HEK293 (cell line): ENCODE results near the gene TCTN2.

Experiments
- CTCF ChIA-PET: fragments of 350-600 bp; formaldehyde crosslinking; extraction: SDS; loops from one replicate; lab custom pipeline; 2021; ENCODE audit warnings: antibody characterized with exemption; lab: Yijun Ruan, JAX
- POLR2A ChIA-PET: fragments of 300-600 bp; formaldehyde crosslinking; extraction: SDS; loops from one replicate; lab custom pipeline; 2020; ENCODE audit warnings: antibody characterized with exemption, inconsistent platforms; lab: Yijun Ruan, JAX
- H3K27ac ChIP-seq: fragments of 200-500 bp; sonication (Bioruptor generic); 2 replicates; pipeline ENCODE4 v1.5.1; 2014; ENCODE audit warnings: low read depth, low read length, control low read depth, inconsistent platforms; ENCODE audit errors: extremely low read depth
- H3K36me3 ChIP-seq, 2 experiments: fragments of 200-500 bp in 1 of 2; sonication (Bioruptor generic) in 1 of 2; 1 replicate in 1 of 2; 2 replicates in 1 of 2; pipeline ENCODE4 v1.5.1; 2014 to 2017; ENCODE audit warnings: inconsistent platforms in 2 of 2, low read length in 2 of 2; ENCODE audit not compliant: control insufficient read depth in 2 of 2, insufficient read depth in 1 of 2
- H3K4me1 ChIP-seq: fragments of 200-500 bp; sonication (Bioruptor generic); 2 replicates; pipeline ENCODE4 v1.5.1; 2014; ENCODE audit warnings: mild to moderate bottlenecking, low read length, inconsistent platforms; ENCODE audit not compliant: control insufficient read depth, insufficient read depth
- H3K4me3 ChIP-seq: 2 replicates; pipeline ENCODE4 v1.5.1; 2011; ENCODE audit warnings: low read depth, mild to moderate bottlenecking, control low read depth, low read length, moderate library complexity
- H3K9me3 ChIP-seq: fragments of 200-500 bp; sonication (Bioruptor generic); 2 replicates; pipeline ENCODE4 v1.5.1; 2014; ENCODE audit warnings: low read depth, low read length, inconsistent platforms; ENCODE audit not compliant: control insufficient read depth, insufficient read depth
- ZFP69B ChIP-seq: fragments of 450-650 bp; formaldehyde crosslinking; IDR thresholded peaks from 2 replicates; pipeline ENCODE4 v1.5.1; 2016; ENCODE audit warnings: missing biosample characterization, missing genetic modification characterization
- ZNF18 ChIP-seq: fragments of 450-650 bp; formaldehyde crosslinking; IDR thresholded peaks from 2 replicates; pipeline ENCODE4 v1.5.1; 2016; ENCODE audit warnings: missing biosample characterization, missing genetic modification characterization
- ZNF354C ChIP-seq: fragments of 450-650 bp; formaldehyde crosslinking; IDR thresholded peaks from 2 replicates; pipeline ENCODE4 v1.5.1; 2016; ENCODE audit warnings: missing biosample characterization, missing genetic modification characterization, low read depth, borderline replicate concordance
- ZNF600 ChIP-seq: fragments of 450-650 bp; formaldehyde crosslinking; IDR thresholded peaks from 2 replicates; pipeline ENCODE4 v1.5.1; 2016; ENCODE audit warnings: missing biosample characterization, missing genetic modification characterization

Gene TCTN2

GRCh38 chr12:123757561-123757960 is 86.6 kb downstream of the TCTN2 start:
- CTCF ChIA-PET = interaction anchor here (0.7 kb wide), 1 partner anchor 229 kb away, joined by 4 read pairs; no protein-coding TSS in a partner anchor
- Histone ChIP-seq H3K9me3 (no peaks in the 10 kb centered on the region), H3K27ac (no peak overlapping the region), H3K4me1 (peaks cover 3% of the 10 kb centered on the region; the same call in 1 of the 2 replicates), H3K4me3 (no peak overlapping the region)
- POLR2A ChIA-PET = interaction anchor here (0.6 kb wide), 1 partner anchor 224 kb away, joined by 4 read pairs; no protein-coding TSS in a partner anchor
- 0 out of 2 replicates have a peak, but pooled peaks have one; percentile 21 for TF ChIP-seq ZNF18 (tag by site-specific recombination)
- no peak for TF ChIP-seq ZFP69B (tag by site-specific recombination)
- no peak for TF ChIP-seq ZNF354C (tag by site-specific recombination)
- TF ChIP-seq ZNF600 (tag by site-specific recombination) = 0 out of 2 replicates have a peak, but pooled peaks have one; percentile 21
- TF ChIP-seq, all 188 proteins: peak for 2
- H3K36me3 ChIP-seq = peaks cover 16 to 36% of the 10 kb centered on the region in 2 experiments
